GM21367 (cell line): ENCODE results near the gene GNA14.
"Not testable (repeated sequence)": the region's sequence is repeated elsewhere in the genome, so short reads cannot be mapped to it uniquely, and the experiment has no call there.

Source experiments
- ATAC-seq: cut with Tn5 transposase; IDR thresholded peaks from one replicate; pipeline ENCODE4 v1.9.1; 2021; ENCODE audit not compliant: unreplicated experiment

The GNA14 gene

GRCh38 chr9:77647267-77648233 lies 572 bp downstream of the GNA14 start:
- ATAC-seq = no peak

GRCh38 chr9:77643871-77644270 lies 4.3 kb downstream of the GNA14 start:
- ATAC-seq = no peak

- ATAC-seq = no peak
Observed at GRCh38 chr9:77640741-77641580, 7.2 kb downstream of the GNA14 start.

- no peak for ATAC-seq
Observed at GRCh38 chr9:77632652-77633051, 15.5 kb downstream of the GNA14 start.

- not testable (repeated sequence) for ATAC-seq
Observed at GRCh38 chr9:77628864-77629263, 19.3 kb downstream of the GNA14 start.

GRCh38 chr9:77616191-77616590 lies 31.9 kb downstream of the GNA14 start:
- no peak for ATAC-seq

GRCh38 chr9:77614645-77615044 lies 33.5 kb downstream of the GNA14 start:
- no peak for ATAC-seq

GRCh38 chr9:77606526-77606925 lies 41.6 kb downstream of the GNA14 start:
- no peak for ATAC-seq

- ATAC-seq = no peak
Observed at GRCh38 chr9:77605449-77606220, 42.5 kb downstream of the GNA14 start.

- no peak for ATAC-seq
Observed at GRCh38 chr9:77604316-77604715, 43.8 kb downstream of the GNA14 start.

- ATAC-seq = no peak
Observed at GRCh38 chr9:77602852-77603251, 45.3 kb downstream of the GNA14 start.

- ATAC-seq = no peak
Observed at GRCh38 chr9:77601476-77602099, 46.5 kb downstream of the GNA14 start.

- ATAC-seq = no peak
Observed at GRCh38 chr9:77600810-77601209, 47.3 kb downstream of the GNA14 start.

GRCh38 chr9:77599492-77599891 lies 48.6 kb downstream of the GNA14 start:
- no peak for ATAC-seq

GRCh38 chr9:77598991-77599390 lies 49.1 kb downstream of the GNA14 start:
- no peak for ATAC-seq

GRCh38 chr9:77598524-77598923 lies 49.6 kb downstream of the GNA14 start:
- no peak for ATAC-seq

- no peak for ATAC-seq
Observed at GRCh38 chr9:77597057-77597456, 51.1 kb downstream of the GNA14 start.

GRCh38 chr9:77595426-77596095 lies 52.6 kb downstream of the GNA14 start:
- ATAC-seq = no peak

GRCh38 chr9:77594963-77595362 lies 53.2 kb downstream of the GNA14 start:
- ATAC-seq = no peak

GRCh38 chr9:77593528-77593927 lies 54.6 kb downstream of the GNA14 start:
- no peak for ATAC-seq
